Smooth muscle cell (in vitro differentiated cells): ENCODE results near the gene PEX19. TPM values are rescaled to one million over a fixed set of nuclear protein-coding genes. Genes with fewer than 3 reads are reported as not detected.
A peak's percentile ranks its signal among the peaks of the same experiment; 100 is the strongest.

Experiments
- DNase-seq: peaks from one replicate; lab custom pipeline; 2025; ENCODE audit not compliant: unreplicated experiment; lab: John Stamatoyannopoulos, UW
- H2AFZ ChIP-seq: fragments of 200-600 bp; sonication (generic); 2 replicates; pipeline ENCODE4 v1.6.0; 2016; ENCODE audit warnings: antibody characterized with exemption, low read depth, mild to moderate bottlenecking
- H3F3A ChIP-seq: fragments of 200-600 bp; sonication (generic); 2 replicates; pipeline ENCODE4 v1.6.0; 2017; ENCODE audit warnings: antibody characterized with exemption, low read depth
- H3K27ac ChIP-seq: fragments of 200-600 bp; sonication (generic); 2 replicates; pipeline ENCODE4 v1.5.1; 2016; ENCODE audit warnings: low read depth, mild to moderate bottlenecking
- H3K27me3 ChIP-seq: fragments of 200-600 bp; sonication (generic); 2 replicates; pipeline ENCODE4 v1.6.1; 2016; ENCODE audit warnings: low read depth, mild to moderate bottlenecking
- H3K36me3 ChIP-seq: fragments of 200-600 bp; sonication (generic); 2 replicates; pipeline ENCODE4 v1.5.1; 2016; ENCODE audit warnings: low read depth
- H3K4me1 ChIP-seq: fragments of 200-600 bp; sonication (generic); 2 replicates; pipeline ENCODE4 v1.5.1; 2016; ENCODE audit warnings: low read depth
- H3K4me2 ChIP-seq: fragments of 200-600 bp; sonication (generic); 2 replicates; pipeline ENCODE4 v1.6.0; 2016; ENCODE audit warnings: mild to moderate bottlenecking
- H3K4me3 ChIP-seq: fragments of 200-600 bp; sonication (generic); 2 replicates; pipeline ENCODE4 v1.5.1; 2016; ENCODE audit warnings: mild to moderate bottlenecking
- H3K79me2 ChIP-seq: fragments of 200-600 bp; sonication (generic); 2 replicates; pipeline ENCODE4 v1.6.0; 2016; ENCODE audit warnings: low read depth, mild to moderate bottlenecking
- H3K9ac ChIP-seq: fragments of 200-600 bp; sonication (generic); 2 replicates; pipeline ENCODE4 v1.6.0; 2016; ENCODE audit warnings: low read depth
- H3K9me3 ChIP-seq: fragments of 200-600 bp; sonication (generic); replicated peaks from 2 replicates; pipeline ENCODE4 v1.5.1; 2016; ENCODE audit warnings: low read depth
- H4K20me1 ChIP-seq: fragments of 200-600 bp; sonication (generic); 2 replicates; pipeline ENCODE4 v1.6.0; 2016; ENCODE audit warnings: low read depth
- CTCF ChIP-seq: fragments of 200-600 bp; sonication (generic); IDR thresholded peaks from 2 replicates; pipeline ENCODE4 v1.5.1; 2017; ENCODE audit warnings: borderline replicate concordance, mild to moderate bottlenecking, antibody characterized with exemption; ENCODE audit not compliant: insufficient read depth, poor library complexity, severe bottlenecking
- WGBS: methylation state at CpG from one replicate; pipeline ENCODE4 v1.1.7; 2016; ENCODE audit warnings: low lambda C conversion rate; 5-methylcytosine and 5-hydroxymethylcytosine counted together
- polyA plus RNA-seq: library from polyadenylated mRNA; unstranded; fragments of >200 nt; fragmentation: Nextera tagmentation; extraction: Ambion mirVana; gene quantifications from 2 replicates; pipeline ENCODE4 v1.2.1, GENCODE V29; 2016
- total RNA-seq: library from RNA; depleted of rRNA; stranded (reverse); fragments of >200 nt; gene quantifications from 2 replicates; pipeline ENCODE4 v1.2.3, GENCODE V29; 2014

PEX19 gene
- total and polyA plus RNA-seq, 2 experiments from 2014 or later: 34.5 to 47.1 TPM

GRCh38 chr1:160307118-160307791 is 22.3 kb upstream of the PEX19 start:
- Histone ChIP-seq H3K79me2 (peaks cover 51% of the 10 kb centered on the region), H3K4me1 (peaks cover 3% of the 10 kb centered on the region), H3K9ac (no peak overlapping the region), H3F3A (no peaks in the 10 kb centered on the region), H4K20me1 (peaks cover 89% of the 10 kb centered on the region), H3K4me3 (no peak overlapping the region), H2AFZ (no peak overlapping the region), H3K9me3 (no peaks in the 10 kb centered on the region), H3K27me3 (no peaks in the 10 kb centered on the region), H3K4me2 (no peak overlapping the region), H3K27ac (no peak overlapping the region), H3K36me3 (peaks cover 39% of the 10 kb centered on the region)
- 94% methylated on average over 13 of the region's 13 CpGs for WGBS
- DNase-seq: no peak
- no peak for TF ChIP-seq CTCF

GRCh38 chr1:160300173-160300572 is 15.2 kb upstream of the PEX19 start:
- Histone ChIP-seq H3K4me3 (no peak overlapping the region), H3K36me3 (peaks cover 50% of the 10 kb centered on the region), H2AFZ (no peak overlapping the region), H3K27me3 (no peaks in the 10 kb centered on the region), H4K20me1 (peaks cover 99% of the 10 kb centered on the region), H3K4me2 (no peak overlapping the region), H3K79me2 (peaks cover 31% of the 10 kb centered on the region), H3K27ac (no peak overlapping the region), H3K9me3 (no peaks in the 10 kb centered on the region), H3K4me1 (no peaks in the 10 kb centered on the region), H3K9ac (no peak overlapping the region), H3F3A (peaks cover 20% of the 10 kb centered on the region)
- no peak for DNase-seq
- WGBS: 84% methylated on average over 7 of the region's 7 CpGs
- TF ChIP-seq CTCF: no peak

GRCh38 chr1:160296036-160296435 is 11.1 kb upstream of the PEX19 start:
- H3K27me3 ChIP-seq: no peaks in the 10 kb centered on the region
- no peak overlapping the region for H3K4me2 ChIP-seq
- H3F3A ChIP-seq: peaks cover 51% of the 10 kb centered on the region
- H2AFZ ChIP-seq: no peak overlapping the region
- no peak overlapping the region for H3K9ac ChIP-seq
- TF ChIP-seq CTCF: no peak
- H3K79me2 ChIP-seq: peaks cover 16% of the 10 kb centered on the region
- 93% methylated on average over 1 of the region's 1 CpG for WGBS
- no peak overlapping the region for H3K4me3 ChIP-seq
- H4K20me1 ChIP-seq: peaks cover 97% of the 10 kb centered on the region
- no peak for DNase-seq
- H3K4me1 ChIP-seq: no peaks in the 10 kb centered on the region
- peak overlapping the region; percentile 1 for H3K27ac ChIP-seq
- H3K9me3 ChIP-seq: no peaks in the 10 kb centered on the region
- H3K36me3 ChIP-seq: peaks cover 57% of the 10 kb centered on the region
